Measurements from ENCODE around the gene ITGB3.

The ITGB3 gene

DNA sequence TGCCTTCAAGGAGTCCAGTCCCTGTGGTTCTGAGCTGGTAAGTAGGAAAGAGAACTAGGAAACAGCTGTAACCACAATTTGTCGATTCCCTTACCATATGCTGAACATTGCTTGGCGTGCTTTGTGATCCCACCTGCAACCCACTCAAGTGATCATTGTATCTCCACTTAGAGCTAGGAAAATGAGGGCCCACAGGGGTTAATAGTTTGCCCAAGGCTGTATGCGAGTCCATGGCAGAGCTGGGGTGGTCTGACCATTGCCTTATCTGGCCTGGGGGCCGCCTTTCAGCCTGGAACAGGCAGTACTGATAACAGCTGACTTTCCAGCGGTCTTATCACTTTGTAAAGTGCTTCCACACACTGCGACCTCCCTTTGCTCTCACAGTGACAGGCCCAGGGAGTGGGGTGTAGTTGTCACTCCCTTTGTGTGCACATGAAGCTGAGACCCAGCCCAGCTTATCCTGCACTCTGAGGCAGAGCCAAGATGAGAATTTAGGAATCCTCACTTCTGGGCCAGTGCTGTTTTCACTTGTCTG, 34.7 kb upstream of the ITGB3 start:
- H3K4me1 ChIP-seq (ENCODE audit: control insufficient read depth, low read length) = peaks cover 11% of the 10 kb centered on the region
- no peaks in the 10 kb centered on the region for H3K36me3 ChIP-seq (ENCODE audit: control insufficient read depth, low read length)
- H3K9me2 ChIP-seq (replicated peaks; ENCODE audit: control insufficient read depth, low read length) = no peaks in the 10 kb centered on the region
- H4K20me1 ChIP-seq (ENCODE audit: control insufficient read depth, insufficient read depth, low read depth, low read length) = no peaks in the 10 kb centered on the region
- no peaks in the 10 kb centered on the region for H3K79me2 ChIP-seq (ENCODE audit: control insufficient read depth, low read length)
- no peak overlapping the region for H3K4me2 ChIP-seq (ENCODE audit: low read length)
- no peak overlapping the region for H3K27ac ChIP-seq (ENCODE audit: low read depth, low read length)
- no peak overlapping the region for H3K4me3 ChIP-seq (ENCODE audit: low read length)
- H3F3A ChIP-seq (ENCODE audit: control insufficient read depth, insufficient read depth) = no peaks in the 10 kb centered on the region
- H3K27me3 ChIP-seq (ENCODE audit: control insufficient read depth, low read length) = no peaks in the 10 kb centered on the region
- TF ChIP-seq, protein P1, sequence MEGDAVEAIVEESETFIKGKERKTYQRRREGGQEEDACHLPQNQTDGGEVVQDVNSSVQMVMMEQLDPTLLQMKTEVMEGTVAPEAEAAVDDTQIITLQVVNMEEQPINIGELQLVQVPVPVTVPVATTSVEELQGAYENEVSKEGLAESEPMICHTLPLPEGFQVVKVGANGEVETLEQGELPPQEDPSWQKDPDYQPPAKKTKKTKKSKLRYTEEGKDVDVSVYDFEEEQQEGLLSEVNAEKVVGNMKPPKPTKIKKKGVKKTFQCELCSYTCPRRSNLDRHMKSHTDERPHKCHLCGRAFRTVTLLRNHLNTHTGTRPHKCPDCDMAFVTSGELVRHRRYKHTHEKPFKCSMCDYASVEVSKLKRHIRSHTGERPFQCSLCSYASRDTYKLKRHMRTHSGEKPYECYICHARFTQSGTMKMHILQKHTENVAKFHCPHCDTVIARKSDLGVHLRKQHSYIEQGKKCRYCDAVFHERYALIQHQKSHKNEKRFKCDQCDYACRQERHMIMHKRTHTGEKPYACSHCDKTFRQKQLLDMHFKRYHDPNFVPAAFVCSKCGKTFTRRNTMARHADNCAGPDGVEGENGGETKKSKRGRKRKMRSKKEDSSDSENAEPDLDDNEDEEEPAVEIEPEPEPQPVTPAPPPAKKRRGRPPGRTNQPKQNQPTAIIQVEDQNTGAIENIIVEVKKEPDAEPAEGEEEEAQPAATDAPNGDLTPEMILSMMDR (IDR thresholded peaks at IDR 0.05; ENCODE audit: low read depth, low read length, poor library complexity, severe bottlenecking) = no peak
- H3K9me3 ChIP-seq (ENCODE audit: control insufficient read depth, insufficient read depth, low read length) = peaks cover 4% of the 10 kb centered on the region

DNA sequence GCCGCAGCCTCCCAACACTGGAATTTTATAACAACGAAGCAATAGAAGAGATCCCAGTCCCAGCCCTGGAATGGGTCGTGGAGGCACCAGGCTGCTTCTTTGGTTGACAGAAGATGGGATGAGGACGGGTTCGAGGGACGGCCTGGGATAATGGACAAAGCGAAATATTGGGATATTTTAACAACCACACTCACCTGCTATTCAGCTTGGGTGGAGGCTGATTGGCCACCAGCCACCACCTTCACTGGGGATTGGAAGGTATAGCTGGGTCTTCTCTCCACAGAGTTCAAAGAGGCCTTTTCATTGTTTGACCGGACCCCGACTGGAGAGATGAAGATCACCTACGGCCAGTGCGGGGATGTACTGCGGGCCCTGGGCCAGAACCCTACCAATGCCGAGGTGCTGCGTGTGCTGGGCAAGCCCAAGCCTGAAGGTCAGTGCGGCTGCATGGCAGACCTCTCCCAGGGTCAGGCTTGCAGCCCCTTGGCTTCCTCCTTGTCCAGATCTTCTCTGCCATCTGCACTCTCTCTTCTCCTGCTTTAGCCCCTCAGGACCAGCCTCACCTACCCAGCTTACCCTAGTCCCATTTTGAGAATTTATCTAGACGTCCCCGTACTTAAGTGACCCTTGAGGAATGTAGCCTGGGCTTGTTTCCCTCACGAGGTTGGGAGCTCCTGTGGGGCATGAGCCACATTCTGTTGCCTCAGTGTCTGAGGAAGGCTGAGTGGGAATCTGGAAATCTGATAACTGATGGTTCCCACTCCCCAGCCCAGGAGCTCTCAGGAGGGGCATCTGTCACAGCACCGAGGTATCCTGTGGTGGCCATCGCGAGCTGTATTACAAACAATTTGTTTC, 33.8 kb upstream of the ITGB3 start:
- H3K36me3 ChIP-seq (ENCODE audit: control insufficient read depth, low read length) = no peaks in the 10 kb centered on the region
- H3K4me1 ChIP-seq (ENCODE audit: control insufficient read depth, low read length) = peaks cover 11% of the 10 kb centered on the region
- no peaks in the 10 kb centered on the region for H3K79me2 ChIP-seq (ENCODE audit: control insufficient read depth, low read length)
- H3K4me2 ChIP-seq (ENCODE audit: low read length) = no peak overlapping the region
- no peak overlapping the region for H3K4me3 ChIP-seq (ENCODE audit: low read length)
- peaks cover 5% of the 10 kb centered on the region for H3K9me3 ChIP-seq (ENCODE audit: control insufficient read depth, insufficient read depth, low read length)
- no peaks in the 10 kb centered on the region for H4K20me1 ChIP-seq (ENCODE audit: control insufficient read depth, insufficient read depth, low read depth, low read length)
- no peak overlapping the region for H3K27ac ChIP-seq (ENCODE audit: low read depth, low read length)
- H3K9me2 ChIP-seq (replicated peaks; ENCODE audit: control insufficient read depth, low read length) = no peaks in the 10 kb centered on the region
- no peaks in the 10 kb centered on the region for H3F3A ChIP-seq (ENCODE audit: control insufficient read depth, insufficient read depth)
- TF ChIP-seq, protein P1 (IDR thresholded peaks at IDR 0.05; ENCODE audit: low read depth, low read length, poor library complexity, severe bottlenecking) = no peak
- no peak for TF ChIP-seq EZH2phosphoT487 (IDR thresholded peaks at IDR 0.05; ENCODE audit: borderline replicate concordance, low read length)
- H3K27me3 ChIP-seq (ENCODE audit: control insufficient read depth, low read length) = no peaks in the 10 kb centered on the region

DNA sequence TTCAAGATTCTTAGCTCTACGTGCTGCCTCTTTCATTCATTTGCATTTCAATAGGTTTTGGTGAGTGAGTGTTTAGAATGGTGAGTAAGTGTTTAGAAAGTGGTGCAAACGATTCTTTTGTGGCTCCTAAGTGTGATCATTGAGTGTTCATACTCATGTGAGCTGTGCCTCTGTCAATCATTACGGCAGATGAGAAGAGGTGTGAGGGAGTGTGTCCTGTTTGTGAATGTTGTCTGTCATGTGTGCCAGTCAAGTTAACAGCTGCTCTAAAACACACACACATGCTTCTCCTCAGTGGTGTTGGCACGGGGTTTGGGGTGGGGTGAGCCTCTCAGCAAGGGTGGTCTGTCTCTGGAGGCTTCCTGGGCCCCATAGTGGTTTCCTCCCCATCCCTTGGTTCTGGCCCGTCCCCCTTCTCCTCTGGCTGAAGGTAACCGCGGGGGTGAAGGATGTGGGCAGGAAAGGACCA, 33.1 kb upstream of the ITGB3 start:
- Histone ChIP-seq H3K36me3 (ENCODE audit: control insufficient read depth, low read length) (no peaks in the 10 kb centered on the region), H3K27me3 (ENCODE audit: control insufficient read depth, low read length) (no peaks in the 10 kb centered on the region), H3K9me3 (ENCODE audit: control insufficient read depth, insufficient read depth, low read length) (peaks cover 5% of the 10 kb centered on the region), H3K79me2 (ENCODE audit: control insufficient read depth, low read length) (no peaks in the 10 kb centered on the region), H3K4me1 (ENCODE audit: control insufficient read depth, low read length) (peaks cover 11% of the 10 kb centered on the region), H3K4me3 (ENCODE audit: low read length) (no peak overlapping the region), H4K20me1 (ENCODE audit: control insufficient read depth, insufficient read depth, low read depth, low read length) (no peaks in the 10 kb centered on the region), H3K27ac (ENCODE audit: low read depth, low read length) (no peak overlapping the region), H3F3A (ENCODE audit: control insufficient read depth, insufficient read depth) (no peaks in the 10 kb centered on the region), H3K9me2 (replicated peaks; ENCODE audit: control insufficient read depth, low read length) (no peaks in the 10 kb centered on the region), H3K4me2 (ENCODE audit: low read length) (no peak overlapping the region)
- TF ChIP-seq, protein P1 (IDR thresholded peaks at IDR 0.05; ENCODE audit: low read depth, low read length, poor library complexity, severe bottlenecking) = no peak
- TF ChIP-seq EZH2phosphoT487 (IDR thresholded peaks at IDR 0.05; ENCODE audit: borderline replicate concordance, low read length) = no peak

Measured in DOHH2 (cell line).